GM23338 (cell line): ENCODE data around the gene PDK3.

Experiments
- CREB1 ChIP-seq: fragments of 250-450 bp; sonication (Bioruptor Pico); IDR thresholded peaks from 2 replicates; pipeline ENCODE4 v1.5.0; 2020; ENCODE audit warnings: low read depth, mild to moderate bottlenecking, moderate library complexity
- EZH2 ChIP-seq: fragments of 200-600 bp; sonication (generic); IDR thresholded peaks from one replicate; pipeline ENCODE4 v1.8.0; 2017; ENCODE audit warnings: antibody characterized with exemption, mild to moderate bottlenecking, low read depth; ENCODE audit not compliant: unreplicated experiment
- EZH2phosphoT487 ChIP-seq: fragments of 200-600 bp; sonication (generic); IDR thresholded peaks from one replicate; pipeline ENCODE4 v1.8.1; 2018; ENCODE audit warnings: antibody characterized with exemption; ENCODE audit not compliant: unreplicated experiment
- JUNB ChIP-seq: IDR thresholded peaks from one replicate; pipeline ENCODE4 v1.6.1; 2016; ENCODE audit warnings: antibody characterized with exemption; ENCODE audit not compliant: unreplicated experiment
- POLR2AphosphoS5 ChIP-seq: IDR thresholded peaks from 2 replicates; pipeline ENCODE4 v1.6.1; 2016; ENCODE audit warnings: antibody characterized with exemption, low read depth
- TF ChIP-seq, protein P1 (sequence below), 2 experiments: fragments of 200-600 bp in 1 of 2; sonication (generic) in 1 of 2; conservative IDR thresholded peaks; 2 replicates each; pipeline versions ENCODE4 v1.5.1 to v1.6.1; 2016 to 2017; ENCODE audit warnings: antibody characterized with exemption in 2 of 2, low read depth in 2 of 2, mild to moderate bottlenecking in 2 of 2, moderate library complexity in 1 of 2
- TF ChIP-seq, protein P2 (sequence below): IDR thresholded peaks from one replicate; pipeline ENCODE4 v1.6.1; 2018; ENCODE audit warnings: antibody characterized with exemption; ENCODE audit not compliant: unreplicated experiment
- TF ChIP-seq, protein P3 (sequence below): IDR thresholded peaks from 2 replicates; pipeline ENCODE4 v1.6.1; 2016; ENCODE audit warnings: antibody characterized with exemption

DNA sequence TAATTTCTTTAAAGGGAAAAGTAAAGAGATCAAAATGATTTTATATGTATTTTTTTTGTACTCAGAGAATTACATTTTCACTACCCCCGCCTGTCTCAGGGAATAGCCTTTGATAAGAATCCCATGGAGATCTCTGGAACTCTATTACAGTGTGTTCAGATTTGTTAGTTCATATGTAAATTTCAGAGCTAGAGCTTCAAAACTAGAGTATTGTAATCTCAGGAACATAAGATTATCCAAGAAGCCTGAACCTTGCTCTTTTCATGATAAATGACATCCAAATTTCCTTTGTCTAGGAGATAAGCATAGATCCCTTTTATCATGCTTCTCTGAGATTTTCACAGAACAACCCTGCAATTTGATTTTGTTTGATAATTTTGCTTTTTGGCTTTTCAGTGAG is 82.9 kb downstream of the PDK3 start:
- TF ChIP-seq, protein P1, sequence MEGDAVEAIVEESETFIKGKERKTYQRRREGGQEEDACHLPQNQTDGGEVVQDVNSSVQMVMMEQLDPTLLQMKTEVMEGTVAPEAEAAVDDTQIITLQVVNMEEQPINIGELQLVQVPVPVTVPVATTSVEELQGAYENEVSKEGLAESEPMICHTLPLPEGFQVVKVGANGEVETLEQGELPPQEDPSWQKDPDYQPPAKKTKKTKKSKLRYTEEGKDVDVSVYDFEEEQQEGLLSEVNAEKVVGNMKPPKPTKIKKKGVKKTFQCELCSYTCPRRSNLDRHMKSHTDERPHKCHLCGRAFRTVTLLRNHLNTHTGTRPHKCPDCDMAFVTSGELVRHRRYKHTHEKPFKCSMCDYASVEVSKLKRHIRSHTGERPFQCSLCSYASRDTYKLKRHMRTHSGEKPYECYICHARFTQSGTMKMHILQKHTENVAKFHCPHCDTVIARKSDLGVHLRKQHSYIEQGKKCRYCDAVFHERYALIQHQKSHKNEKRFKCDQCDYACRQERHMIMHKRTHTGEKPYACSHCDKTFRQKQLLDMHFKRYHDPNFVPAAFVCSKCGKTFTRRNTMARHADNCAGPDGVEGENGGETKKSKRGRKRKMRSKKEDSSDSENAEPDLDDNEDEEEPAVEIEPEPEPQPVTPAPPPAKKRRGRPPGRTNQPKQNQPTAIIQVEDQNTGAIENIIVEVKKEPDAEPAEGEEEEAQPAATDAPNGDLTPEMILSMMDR (conservative IDR thresholded peaks at IDR 0.05; ENCODE audit: low read depth in 2 of 2): no peak
- TF ChIP-seq EZH2 (no peak), CREB1 (CRISPR knock-in tag) (no peak), POLR2AphosphoS5 (no peak), JUNB (no peak), EZH2phosphoT487 (no peak)
- TF ChIP-seq, protein P2, sequence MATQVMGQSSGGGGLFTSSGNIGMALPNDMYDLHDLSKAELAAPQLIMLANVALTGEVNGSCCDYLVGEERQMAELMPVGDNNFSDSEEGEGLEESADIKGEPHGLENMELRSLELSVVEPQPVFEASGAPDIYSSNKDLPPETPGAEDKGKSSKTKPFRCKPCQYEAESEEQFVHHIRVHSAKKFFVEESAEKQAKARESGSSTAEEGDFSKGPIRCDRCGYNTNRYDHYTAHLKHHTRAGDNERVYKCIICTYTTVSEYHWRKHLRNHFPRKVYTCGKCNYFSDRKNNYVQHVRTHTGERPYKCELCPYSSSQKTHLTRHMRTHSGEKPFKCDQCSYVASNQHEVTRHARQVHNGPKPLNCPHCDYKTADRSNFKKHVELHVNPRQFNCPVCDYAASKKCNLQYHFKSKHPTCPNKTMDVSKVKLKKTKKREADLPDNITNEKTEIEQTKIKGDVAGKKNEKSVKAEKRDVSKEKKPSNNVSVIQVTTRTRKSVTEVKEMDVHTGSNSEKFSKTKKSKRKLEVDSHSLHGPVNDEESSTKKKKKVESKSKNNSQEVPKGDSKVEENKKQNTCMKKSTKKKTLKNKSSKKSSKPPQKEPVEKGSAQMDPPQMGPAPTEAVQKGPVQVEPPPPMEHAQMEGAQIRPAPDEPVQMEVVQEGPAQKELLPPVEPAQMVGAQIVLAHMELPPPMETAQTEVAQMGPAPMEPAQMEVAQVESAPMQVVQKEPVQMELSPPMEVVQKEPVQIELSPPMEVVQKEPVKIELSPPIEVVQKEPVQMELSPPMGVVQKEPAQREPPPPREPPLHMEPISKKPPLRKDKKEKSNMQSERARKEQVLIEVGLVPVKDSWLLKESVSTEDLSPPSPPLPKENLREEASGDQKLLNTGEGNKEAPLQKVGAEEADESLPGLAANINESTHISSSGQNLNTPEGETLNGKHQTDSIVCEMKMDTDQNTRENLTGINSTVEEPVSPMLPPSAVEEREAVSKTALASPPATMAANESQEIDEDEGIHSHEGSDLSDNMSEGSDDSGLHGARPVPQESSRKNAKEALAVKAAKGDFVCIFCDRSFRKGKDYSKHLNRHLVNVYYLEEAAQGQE: no peak
- TF ChIP-seq, protein P3, sequence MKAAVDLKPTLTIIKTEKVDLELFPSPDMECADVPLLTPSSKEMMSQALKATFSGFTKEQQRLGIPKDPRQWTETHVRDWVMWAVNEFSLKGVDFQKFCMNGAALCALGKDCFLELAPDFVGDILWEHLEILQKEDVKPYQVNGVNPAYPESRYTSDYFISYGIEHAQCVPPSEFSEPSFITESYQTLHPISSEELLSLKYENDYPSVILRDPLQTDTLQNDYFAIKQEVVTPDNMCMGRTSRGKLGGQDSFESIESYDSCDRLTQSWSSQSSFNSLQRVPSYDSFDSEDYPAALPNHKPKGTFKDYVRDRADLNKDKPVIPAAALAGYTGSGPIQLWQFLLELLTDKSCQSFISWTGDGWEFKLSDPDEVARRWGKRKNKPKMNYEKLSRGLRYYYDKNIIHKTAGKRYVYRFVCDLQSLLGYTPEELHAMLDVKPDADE: no peak
